Ovary (tissue), 3 donors: Measurements from ENCODE around the gene TREM1.

ENCODE experiments used
- EP300 ChIP-seq: sonication (generic); formaldehyde crosslinking; IDR thresholded peaks from one replicate; pipeline ENCODE4 v1.6.1; 2017; ENCODE audit warnings: antibody characterized with exemption
- POLR2A ChIP-seq: fragments of 450-650 bp; IDR thresholded peaks from one replicate; pipeline ENCODE4 v1.6.1; 2017; ENCODE audit warnings: antibody characterized with exemption, mild to moderate bottlenecking, moderate library complexity
- TF ChIP-seq, protein P1 (sequence below), 3 donors: fragments of 450-650 bp in 2 of 3; fragments of 200-600 bp in 1 of 3; IDR thresholded peaks; one replicate each; pipeline versions ENCODE4 v1.5.1 to v1.8.0; 2016 to 2022; ENCODE audit warnings: antibody characterized with exemption in 3 of 3, mild to moderate bottlenecking in 1 of 3
- donor health status: DM: no; HTN: no; CAD: no.

DNA sequence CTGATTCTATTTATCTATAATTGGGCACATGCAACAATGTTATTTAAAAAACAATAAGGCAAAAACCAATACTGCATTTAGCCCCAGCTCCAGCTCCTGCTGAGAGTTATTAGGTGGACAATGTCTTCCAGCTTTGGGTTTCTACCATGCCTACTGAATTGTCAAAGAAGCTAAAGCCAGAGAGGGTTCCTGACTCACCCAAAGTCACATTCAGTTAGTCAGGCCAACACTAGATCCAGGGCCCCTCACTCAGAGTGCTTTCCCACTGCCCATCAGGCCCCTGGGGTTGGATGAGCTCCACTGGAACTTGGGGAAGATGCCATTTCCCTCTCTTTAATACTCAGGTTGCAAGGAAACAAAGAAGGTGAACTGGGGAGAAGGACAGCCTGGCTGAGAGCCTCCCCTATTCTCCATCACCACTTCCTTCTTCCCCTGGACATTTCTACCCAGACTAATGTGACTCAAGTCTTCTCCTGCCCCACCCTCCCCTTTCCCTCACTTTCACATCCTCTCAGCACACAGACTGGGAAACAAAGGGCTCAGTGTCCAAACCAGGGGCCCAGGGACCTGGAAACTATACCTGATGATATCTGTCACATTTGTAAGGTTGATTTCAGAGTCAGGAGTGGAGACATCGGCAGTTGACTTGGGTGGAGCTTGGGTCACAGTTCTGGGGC, 6.0 kb downstream of the TREM1 start:
- TF ChIP-seq, protein P1, sequence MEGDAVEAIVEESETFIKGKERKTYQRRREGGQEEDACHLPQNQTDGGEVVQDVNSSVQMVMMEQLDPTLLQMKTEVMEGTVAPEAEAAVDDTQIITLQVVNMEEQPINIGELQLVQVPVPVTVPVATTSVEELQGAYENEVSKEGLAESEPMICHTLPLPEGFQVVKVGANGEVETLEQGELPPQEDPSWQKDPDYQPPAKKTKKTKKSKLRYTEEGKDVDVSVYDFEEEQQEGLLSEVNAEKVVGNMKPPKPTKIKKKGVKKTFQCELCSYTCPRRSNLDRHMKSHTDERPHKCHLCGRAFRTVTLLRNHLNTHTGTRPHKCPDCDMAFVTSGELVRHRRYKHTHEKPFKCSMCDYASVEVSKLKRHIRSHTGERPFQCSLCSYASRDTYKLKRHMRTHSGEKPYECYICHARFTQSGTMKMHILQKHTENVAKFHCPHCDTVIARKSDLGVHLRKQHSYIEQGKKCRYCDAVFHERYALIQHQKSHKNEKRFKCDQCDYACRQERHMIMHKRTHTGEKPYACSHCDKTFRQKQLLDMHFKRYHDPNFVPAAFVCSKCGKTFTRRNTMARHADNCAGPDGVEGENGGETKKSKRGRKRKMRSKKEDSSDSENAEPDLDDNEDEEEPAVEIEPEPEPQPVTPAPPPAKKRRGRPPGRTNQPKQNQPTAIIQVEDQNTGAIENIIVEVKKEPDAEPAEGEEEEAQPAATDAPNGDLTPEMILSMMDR (IDR thresholded peaks at IDR 0.05) = no peak
- no peak for TF ChIP-seq POLR2A
- no peak for TF ChIP-seq EP300
